HG02798 (cell line): ENCODE measurements around the gene HECA.
A peak's percentile ranks its signal among the peaks of the same experiment; 100 is the strongest.
"Not testable (repeated sequence)": the region's sequence is repeated elsewhere in the genome, so short reads cannot be mapped to it uniquely, and the experiment has no call there.

Source experiments
- ATAC-seq: cut with Tn5 transposase; IDR thresholded peaks from one replicate; pipeline ENCODE4 v1.9.1; 2021; ENCODE audit warnings: mild to moderate bottlenecking; ENCODE audit not compliant: unreplicated experiment, poor library complexity

The HECA gene

DNA sequence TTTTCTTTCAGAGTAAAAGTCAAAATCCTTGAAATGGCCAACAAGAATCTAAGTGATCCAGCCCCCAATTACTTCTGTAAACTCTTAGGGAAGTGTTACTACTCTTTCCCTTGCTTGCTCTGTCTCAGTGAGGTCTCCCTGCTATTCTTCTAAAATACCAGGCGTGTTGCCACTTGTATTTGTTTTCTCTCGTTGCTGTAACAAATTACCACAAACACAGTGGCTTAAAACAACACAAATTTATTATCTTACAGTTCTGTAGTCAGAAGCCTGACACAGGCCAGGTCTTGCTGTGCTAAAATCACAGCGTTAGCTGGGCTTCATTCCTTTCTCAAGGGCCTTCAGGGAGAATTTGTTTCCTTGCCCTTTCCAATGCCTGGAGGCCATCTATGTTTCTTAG lies 59.9 kb downstream of the HECA start:
- no peak for ATAC-seq

DNA sequence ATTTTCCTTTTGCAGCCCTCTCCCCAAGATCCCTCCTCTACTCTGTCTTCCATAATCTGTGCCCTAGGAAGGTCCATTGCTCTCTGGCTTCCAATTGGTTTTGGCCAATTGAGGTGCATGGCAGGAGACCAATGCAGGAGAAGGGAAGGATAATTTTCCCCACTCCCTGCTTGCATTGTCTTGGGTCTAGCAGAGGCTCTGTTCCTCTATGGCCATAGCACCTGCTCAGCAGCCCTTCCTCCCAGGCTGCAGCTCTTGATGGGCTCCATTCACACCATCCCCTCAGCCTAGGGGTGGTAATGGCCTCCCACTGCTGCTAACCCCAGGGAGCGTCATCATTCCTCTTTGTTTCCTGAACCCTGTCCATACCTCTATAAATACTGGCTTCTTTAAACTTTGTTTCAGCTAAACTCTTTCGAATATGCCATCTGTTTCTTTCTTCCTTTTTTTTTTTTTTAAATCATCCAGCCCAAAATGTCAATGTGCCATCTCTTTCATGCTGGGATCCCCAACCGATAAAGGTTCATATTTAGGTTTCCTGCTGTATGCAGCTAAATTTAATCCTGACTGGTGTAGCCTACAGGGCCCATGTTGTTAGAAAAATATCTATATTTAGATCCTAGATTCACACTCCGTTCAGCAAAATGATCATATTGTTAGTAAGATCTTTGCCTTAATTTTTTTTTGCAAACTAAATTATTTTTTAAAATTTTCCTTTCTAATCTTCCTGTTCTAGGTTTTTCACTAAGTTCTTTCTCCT lies 63.8 kb downstream of the HECA start:
- no peak for ATAC-seq

DNA sequence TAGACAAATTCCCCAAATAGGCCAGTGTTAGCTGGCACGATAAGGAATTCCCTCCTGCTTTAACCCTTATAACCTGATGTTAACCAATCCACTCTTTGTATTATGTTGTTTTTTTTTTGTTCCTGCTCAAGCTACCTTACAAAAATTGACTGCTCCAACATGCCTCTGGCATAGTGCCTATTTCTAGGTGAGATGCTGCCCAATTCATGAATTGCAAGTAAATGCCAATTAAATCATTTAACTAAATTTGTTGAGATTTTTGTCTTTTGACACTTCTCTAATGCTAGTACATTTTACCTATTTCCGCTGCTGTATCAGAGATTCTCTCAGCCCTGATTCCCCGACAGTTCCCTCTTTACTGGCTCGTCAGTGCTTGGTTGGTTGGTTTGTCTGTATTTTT lies 66.5 kb downstream of the HECA start:
- ATAC-seq: no peak

DNA sequence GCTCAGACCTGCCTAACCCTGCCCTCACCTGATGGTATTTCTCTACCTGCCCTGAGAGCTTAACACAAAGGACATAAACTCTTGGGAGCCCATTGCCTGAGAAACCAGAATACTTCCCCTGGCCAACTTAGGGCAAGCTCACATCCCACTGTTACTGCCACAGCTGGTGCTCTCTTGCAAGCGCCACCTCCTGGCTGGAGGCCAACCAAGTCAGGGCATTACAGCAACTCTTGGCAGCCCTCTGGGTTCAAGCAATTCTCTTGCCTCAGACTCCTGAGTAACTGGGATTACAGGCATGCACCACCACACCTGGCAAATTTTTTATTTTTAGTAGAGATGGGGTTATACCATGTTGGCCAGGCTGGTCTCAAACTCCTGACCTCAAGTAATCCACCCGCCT lies 70.1 kb downstream of the HECA start:
- no peak for ATAC-seq

DNA sequence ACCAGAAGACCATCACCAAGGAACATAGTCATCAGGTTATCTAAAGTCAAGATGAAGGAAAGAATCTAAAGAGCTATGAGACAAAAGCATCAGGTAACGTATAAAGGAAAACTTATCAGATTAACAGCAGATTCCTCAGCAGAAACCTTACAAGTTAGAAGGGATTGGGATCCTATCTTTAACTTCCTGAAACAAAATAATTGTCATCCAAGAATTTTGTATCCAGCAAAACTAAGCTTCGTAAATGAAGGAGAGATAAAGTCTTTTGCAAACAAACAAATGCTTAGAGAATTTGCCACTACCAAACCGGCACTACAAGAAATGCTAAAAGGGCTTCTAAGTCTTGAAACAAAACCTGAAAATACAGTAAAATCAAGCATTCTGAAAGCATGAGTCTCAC lies 71.0 kb downstream of the HECA start:
- ATAC-seq: no peak

DNA sequence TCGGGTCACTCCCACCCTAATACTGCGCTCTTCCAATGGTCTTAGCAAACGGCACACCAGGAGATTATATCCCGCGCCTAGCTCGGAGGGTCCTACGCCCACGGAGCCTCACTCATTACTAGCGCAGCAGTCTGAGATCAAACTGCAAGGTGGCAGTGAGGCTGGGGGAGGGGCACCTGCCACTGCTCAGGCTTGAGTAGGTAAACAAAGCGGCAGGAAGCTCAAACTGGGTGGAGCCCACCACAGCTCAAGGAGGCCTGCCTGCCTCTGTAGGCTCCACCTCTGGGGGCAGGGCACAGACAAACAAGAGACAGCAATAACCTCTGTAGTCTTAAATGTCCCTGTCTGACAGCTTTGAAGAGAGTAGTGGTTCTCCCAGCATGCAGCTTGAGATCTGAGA lies 75.9 kb downstream of the HECA start:
- not testable (repeated sequence) for ATAC-seq

DNA sequence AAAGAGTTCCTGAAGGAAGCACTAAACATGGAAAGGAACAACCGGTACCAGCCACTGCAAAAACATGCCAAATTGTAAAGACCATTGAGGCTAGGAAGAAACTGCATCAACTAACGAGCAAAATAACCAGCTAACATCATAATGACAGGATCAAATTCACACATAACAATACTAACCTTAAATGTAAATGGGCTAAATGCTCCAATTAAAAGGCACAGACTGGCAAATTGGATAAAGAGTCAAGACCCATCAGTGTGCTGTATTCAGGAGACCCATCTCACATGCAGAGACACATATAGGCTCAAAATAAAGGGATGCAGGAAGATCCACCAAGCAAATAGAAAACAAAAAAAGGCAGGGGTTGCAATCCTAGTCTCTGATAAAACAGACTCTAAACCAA lies 77.6 kb downstream of the HECA start:
- ATAC-seq: not testable (repeated sequence)

DNA sequence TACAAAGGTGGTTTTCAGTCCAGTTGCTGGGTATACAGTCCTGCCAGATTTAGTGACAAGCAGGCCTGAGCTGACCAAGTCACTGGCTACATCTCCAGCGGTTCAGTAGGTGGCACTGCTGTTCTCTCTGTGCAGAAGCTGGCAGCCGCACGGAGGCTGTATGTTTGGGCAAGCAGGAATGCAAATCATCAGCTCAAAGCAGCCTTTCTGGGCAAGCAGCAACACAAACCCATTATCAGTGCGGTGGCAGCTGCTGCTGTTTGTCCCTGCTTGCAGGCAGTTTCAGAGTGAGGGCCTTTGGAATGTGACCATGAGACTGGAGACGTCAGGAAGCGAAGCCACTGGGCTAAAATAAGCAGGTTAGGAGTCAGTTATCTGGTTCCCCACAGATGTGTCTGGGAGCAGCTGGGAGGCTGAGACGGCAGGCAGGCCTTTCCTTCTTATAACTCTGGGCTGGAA lies 84.4 kb downstream of the HECA start:
- ATAC-seq: peak; percentile 100

DNA sequence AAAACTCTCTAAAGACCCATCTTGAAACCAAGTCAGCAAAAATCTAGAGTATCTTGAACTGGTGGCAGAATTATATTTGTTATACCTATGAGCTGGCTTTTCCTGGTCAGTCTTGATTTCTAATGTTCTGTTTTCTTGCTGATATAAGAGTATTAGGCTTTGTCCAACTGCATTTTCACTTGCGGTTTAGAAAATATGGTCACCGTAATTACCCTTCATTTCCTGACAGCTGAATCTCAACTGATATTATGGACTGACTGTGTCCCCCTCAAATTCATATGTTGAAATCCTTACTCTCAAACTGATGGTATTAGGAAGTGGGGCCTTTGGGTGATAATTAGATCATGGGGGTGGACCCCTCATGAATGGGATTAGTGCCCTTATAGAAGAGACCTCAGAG lies 84.9 kb downstream of the HECA start:
- ATAC-seq: no peak

DNA sequence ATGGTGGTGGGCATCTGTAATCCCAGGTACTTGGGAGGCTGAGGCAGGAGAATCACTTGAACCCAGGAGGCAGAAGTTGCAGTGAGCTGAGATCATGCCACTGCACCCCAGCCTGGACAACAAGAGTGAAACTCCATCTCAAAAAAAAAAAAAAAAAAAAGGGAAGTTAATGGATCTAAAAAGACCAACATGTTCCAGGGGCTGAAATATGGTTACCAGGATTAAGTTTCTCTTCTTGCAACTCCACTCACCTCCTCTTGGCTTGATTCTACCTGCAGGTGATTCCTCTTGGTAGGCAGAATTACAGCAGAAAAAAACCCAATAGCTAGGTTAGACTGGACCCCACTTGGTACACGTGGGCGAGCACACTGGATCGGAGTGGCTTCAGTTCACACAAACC lies 93.5 kb downstream of the HECA start:
- ATAC-seq: not testable (repeated sequence)
